GM19324 (cell line): ENCODE measurements around the gene KRTAP4-11.
"Not testable (repeated sequence)": the region's sequence is repeated elsewhere in the genome, so short reads cannot be mapped to it uniquely, and the experiment has no call there.

ENCODE experiments used
- ATAC-seq: cut with Tn5 transposase; IDR thresholded peaks from one replicate; pipeline ENCODE4 v1.9.1; 2021; ENCODE audit warnings: mild to moderate bottlenecking, moderate library complexity; ENCODE audit not compliant: unreplicated experiment, low FRiP score

The KRTAP4-11 gene

DNA sequence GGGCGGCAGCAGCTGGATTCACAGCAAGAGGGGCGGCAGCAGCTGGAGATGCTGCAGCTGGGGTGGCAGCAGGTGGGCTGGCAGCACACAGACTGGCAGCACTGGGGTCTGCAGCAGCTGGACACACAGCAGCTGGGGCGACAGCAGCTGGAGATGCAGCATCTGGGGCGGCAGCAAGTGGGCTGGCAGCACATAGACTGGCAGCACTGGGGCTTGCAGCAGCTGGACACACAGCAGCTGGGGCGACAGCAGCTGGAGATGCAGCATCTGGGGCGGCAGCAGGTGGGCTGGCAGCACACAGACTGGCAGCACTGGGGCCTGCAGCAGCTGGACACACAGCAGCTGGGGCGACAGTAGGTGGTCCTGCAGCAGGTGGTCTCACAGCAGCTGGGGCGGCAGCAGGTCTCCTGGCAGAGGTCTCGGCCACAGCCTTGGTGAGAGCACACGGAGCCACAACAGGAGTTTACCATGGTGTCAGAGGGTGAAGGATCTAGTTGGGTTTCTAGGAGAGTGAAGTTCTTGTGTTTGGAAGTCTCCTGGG lies at the start of gene KRTAP4-11:
KRTAP4-11 (minus strand) TSS at position 528 of the 541 bp plus-strand sequence; CDS start at position 470, 58 bp downstream.
- not testable (repeated sequence) for ATAC-seq

DNA sequence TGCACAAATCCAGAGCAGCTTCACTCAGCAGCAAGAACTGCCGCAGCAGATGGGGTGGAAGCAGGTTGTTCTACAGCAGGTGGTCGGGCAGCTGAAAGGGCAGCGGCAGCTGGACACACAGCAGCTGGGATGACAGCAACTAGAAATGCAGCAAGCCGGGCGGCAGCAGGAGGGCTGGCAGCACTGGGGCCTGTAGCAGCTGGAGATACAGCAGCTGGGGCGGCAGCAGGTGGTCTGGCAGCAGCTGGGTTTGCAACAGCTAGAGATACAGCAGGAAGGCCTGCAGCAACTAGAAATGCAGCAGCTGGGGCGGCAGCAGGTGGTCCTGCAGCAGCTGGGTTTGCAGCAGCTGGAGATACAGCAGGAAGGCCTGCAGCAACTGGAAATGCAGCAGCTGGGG lies 49.4 kb upstream of the KRTAP4-11 start:
- no peak for ATAC-seq

DNA sequence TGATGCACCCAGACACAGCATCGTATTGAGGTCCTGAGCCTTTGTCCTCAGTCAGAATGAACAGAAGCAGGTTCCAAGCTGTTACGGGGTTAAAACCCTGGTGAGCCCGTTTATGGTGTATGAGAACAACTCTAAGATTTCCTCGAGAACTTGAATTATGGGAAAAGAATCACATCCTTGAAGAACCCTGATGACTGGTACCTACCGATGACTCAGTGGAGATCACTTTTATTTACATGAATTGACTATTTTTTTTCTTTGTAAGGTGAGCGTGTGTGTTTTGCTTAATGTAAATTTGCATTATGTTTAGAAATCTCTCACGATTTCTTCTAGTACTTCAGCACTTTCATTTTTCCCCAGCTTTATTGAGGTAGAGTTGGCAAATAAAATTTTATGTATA lies 45.7 kb upstream of the KRTAP4-11 start:
- ATAC-seq = no peak

DNA sequence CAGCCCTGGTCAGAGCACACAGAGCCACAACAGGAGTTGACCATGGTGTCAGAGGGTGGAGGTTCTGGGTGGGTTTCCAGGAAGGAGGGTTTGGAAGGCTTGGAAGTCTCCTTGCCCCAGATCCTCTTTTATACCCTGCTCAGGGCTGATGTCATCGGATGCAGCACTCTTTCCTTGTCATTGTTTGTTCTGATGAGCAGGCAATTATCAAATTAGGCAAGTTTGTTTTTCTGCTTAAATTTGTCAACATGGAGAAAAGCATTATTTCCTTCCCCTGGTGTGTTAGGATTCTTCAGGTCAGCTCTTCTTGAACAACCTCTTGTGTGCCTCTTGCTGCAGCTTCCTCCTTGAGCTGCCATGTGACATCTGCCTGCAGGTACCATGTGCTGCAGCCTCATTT lies 42.5 kb upstream of the KRTAP4-11 start, which contains the start of gene KRTAP4-4:
KRTAP4-4 (minus strand) TSS at position 101 of the 400 bp plus-strand sequence; CDS start at position 44, 57 bp downstream.
- ATAC-seq = no peak

DNA sequence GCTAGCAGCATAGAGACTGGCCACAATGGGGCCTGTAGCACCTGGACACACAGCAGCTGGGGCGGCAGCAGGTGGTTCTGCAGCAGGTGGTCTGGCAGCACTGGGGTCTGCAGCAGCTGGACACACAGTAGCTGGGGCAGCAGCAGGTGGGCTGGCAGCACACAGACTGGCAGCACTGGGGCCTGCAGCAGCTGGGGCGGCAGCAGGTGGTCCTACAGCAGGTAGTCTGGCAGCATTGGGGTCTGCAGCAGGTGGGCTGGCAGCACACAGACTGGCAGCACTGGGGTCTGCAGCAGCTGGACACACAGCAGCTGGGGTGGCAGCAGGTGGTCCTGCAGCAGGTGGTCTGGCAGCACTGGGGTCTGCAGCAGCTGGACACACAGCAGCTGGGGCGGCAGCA lies 42.0 kb upstream of the KRTAP4-11 start:
- ATAC-seq = not testable (repeated sequence)

DNA sequence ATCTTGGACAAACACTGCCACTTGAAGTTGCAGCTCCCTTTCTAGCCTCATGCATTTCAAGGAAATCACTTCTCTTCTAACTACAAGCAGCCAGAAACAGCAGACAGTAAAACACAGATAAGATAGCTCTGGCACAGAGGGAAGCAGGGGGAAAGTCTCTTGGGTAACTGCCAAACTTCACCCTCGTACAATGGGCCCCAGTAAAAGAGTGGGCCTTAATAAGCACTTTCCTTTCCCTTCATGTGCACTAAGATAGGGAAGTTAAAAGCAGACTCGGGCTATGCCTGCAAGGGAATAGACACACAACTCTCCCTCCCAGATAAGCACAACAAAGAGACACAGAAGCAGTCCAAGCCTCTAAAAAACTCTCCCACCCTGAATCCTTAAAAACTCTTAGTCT lies 35.7 kb upstream of the KRTAP4-11 start:
- ATAC-seq = no peak

DNA sequence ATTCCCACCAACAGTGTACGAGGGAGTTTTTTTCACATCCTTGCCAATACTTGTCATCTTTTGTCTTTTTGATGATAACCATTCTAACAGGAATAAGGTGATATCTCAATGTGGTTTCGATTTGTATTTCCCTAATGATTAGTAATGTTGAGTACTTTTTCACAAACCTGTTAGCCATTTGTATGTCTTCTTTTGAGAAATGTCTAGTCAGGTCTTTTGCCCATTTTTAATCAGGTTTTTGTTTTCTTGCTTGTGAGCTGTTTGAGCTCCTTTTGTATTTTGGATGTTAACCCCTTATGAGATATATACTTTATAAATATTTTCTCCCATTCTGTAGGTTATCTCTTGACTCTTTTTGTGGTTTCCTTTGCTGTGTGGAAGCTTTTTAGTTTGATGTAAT lies 33.4 kb upstream of the KRTAP4-11 start:
- ATAC-seq = no peak

DNA sequence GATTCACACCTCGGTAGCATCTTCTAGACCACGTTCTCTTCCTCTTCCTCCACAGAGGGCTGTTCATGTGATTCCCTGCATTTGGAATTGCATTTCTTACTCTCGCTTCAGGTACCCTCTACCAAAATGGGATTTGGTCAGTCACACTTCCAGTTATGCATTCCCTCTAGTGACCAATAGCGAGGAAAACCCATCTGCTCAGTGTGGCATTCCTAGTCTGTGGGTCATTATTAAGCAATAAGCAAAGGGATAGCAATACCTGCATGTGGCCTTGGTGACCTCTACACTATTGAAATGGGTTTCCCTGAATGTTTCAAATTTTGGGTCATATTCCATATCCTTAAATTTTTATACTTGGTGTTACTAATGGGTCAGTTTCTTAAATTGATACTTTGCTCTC lies 31.9 kb upstream of the KRTAP4-11 start:
- ATAC-seq = no peak

DNA sequence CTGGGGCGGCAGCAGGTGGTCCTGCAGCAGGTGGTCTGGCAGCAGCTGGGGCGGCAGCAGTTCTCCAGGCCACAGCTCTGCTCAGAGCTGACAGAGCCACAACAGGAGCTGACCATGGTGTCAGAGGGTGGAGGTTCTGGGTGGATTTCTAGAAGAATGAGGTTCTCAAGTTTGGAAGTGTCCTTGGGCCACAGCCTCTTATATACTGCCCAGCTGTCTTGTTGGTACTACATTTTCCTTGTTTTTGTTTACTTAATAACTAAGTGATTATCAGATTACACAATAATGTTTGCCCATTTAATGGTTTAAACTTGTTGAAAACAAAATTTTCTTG lies 31.4 kb upstream of the KRTAP4-11 start, which contains the start of gene KRTAP4-5:
KRTAP4-5 (minus strand) TSS at position 174 of the 334 bp plus-strand sequence; CDS start at position 116, 58 bp downstream.
- no peak for ATAC-seq

DNA sequence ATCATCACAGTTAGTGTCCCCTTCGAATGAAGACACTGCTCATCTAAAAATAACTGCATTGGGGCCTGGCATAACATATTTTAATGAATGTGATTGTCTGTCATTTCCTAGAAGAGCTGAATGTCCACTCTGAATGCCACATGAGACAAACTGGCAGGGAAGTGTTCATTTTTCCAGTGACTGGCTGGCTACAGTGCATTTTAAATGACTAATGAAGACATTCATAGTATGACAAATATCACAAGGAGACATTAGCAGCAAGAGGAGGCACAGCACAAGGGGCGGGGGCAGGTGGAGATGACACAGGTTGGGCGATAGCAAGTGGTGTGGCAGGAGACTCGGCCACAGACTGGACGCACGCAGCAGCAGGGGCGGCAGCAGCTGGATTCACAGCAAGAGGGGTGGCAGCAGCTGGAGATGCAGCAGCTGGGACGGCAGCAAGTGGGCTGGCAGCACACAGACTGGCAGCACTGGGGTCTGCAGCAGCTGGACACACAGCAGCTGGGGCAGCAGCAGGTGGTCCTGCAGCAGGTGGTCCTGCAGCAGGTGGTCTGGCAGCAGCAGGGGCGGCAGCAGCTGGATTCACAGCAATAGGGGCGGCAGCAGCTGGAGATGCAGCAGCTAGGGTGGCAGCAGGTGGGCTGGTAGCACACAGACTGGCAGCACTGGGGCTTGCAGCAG lies 30.9 kb upstream of the KRTAP4-11 start:
- ATAC-seq = not testable (repeated sequence)

DNA sequence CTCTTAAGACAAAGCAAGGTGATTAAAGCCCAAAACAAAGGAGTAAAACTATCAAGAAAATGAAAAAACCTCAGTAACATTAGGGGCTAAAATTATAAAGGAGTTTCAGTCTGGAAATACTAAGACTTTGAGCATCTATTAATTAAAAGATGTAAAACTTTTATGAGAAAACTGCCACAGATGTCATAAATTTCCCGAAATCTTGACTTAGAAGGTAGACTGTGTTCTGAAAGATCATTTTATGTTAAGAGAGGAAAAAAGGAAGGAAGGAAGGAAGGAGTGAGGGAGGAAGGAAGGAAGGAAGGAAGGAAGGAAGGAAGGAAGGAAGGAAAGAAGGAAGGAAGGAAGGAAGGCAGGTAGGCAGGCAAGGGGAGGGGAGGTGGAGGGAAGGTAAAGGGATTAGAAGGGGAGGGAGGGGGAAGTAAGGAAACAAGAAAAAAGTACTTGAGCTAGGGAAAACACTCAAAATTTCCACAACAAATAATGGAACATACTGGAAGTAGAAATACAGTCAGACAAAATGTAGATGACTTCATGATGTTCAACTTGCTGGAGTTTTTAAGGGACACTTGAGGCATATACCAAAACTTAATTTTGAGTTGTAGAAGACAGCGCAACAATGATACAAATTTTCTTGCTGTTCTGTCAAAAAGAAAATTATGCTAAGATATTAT lies 29.5 kb upstream of the KRTAP4-11 start:
- no peak for ATAC-seq

DNA sequence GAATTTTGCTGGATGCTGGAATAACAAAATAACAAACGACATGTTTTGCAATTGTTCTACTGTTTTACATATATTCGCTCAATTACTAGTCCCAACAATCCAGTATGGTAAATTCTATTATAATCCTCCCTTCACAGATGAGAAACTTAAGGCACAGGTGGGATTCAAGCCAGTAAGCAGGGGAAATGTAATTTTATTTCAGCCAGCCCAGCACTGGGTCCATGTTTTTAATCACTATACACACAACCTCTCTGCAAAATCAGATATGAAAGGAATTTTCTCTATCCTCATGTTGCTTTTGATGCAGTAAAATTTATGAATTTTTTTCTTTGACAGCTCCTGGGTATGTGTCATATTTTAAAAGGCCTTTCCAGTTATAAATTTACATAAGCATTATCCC lies 27.1 kb upstream of the KRTAP4-11 start:
- ATAC-seq = no peak

DNA sequence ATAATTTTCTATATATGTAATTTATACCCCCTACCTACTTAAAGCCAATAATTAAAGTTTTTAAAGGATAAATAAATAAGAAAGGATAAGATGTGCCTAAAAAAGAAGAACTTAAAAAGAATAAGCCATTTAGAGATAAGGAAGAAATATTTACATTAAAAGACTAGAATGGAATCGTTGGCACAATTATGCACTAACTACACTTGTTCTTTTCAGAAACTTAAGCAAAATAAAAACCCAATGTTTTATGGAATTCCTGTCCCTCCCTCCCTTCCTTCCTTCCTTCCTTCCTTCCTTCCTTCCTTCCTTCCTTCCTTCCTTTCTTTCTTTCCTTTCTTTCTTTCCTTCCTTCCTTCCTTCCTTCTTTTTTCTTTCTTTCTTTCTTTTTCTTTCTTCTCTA lies 26.7 kb upstream of the KRTAP4-11 start:
- ATAC-seq = no peak

DNA sequence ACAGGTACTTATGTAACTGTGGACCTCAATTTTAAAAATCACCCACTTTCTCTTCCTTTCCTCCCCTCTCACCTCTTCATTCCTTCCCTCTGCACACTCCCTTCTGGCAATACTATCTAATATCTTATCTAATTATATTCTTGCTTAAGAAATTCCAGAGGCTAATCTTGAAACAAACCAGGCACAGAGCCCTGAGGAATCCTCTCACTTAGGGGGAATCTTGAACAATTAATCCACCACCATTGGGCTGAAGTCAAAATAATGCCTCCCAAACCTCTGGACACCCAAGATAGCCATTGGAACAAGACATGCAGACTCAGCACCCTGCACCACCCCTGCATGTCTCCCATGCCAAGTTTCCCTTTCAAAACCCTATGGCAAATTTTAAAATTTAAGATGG lies 23.2 kb upstream of the KRTAP4-11 start:
- no peak for ATAC-seq

DNA sequence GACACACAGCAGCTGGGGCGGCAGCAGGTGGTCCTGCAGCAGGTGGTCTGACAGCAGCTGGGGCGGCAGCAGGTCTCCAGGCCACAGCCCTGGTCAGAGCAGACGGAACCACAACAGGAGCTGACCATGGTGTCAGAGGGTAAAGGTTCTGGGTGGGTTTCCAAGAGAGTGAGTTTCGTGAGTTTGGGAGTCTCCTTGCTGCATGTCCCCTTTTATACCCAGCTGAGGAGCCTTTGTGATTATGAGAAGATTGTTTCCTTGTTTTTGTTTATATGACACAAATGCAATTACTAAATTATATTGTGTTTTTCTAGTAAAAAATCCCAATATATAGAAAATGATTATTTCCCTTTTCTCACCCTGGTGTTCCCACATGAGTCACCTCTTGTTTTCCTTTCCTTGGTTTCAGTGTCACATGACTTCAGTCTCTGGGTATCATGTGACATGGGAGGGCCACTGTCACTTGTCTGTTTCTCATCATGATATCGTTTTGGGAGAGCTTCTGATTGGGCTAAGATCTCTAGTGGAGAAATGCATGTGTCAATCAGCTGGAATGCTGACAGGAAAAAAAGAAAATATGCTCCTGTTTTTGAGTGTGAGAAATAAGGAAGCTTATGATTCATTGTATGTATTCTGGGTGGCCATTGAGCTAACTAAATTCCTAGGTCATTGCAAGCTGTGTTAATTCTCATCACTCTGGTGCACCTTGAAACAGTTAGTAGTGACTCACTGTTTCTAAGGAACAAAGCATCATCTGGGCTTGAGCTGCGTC lies 22.4 kb upstream of the KRTAP4-11 start, which contains the start of gene KRTAP4-6:
KRTAP4-6 (minus strand) TSS at position 185 of the 772 bp plus-strand sequence; CDS start at position 128, 57 bp downstream.
- ATAC-seq = no peak

DNA sequence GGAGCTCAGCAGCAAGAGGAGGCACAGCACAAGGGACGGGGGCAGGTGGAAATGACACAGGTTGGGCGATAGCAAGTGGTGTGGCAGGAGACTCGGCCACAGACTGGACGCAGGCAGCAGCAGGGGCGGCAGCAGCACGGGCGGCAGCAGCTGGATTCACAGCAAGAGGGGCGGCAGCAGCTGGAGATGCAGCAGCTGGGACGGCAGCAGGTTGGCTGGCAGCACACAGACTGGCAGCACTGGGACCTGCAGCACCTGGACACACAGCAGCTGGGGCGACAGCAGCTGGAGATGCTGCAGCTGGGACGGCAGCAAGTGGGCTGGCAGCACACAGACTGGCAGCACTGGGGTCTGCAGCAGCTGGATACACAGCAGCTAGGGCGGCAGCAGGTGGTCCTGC lies 21.7 kb upstream of the KRTAP4-11 start:
- not testable (repeated sequence) for ATAC-seq

DNA sequence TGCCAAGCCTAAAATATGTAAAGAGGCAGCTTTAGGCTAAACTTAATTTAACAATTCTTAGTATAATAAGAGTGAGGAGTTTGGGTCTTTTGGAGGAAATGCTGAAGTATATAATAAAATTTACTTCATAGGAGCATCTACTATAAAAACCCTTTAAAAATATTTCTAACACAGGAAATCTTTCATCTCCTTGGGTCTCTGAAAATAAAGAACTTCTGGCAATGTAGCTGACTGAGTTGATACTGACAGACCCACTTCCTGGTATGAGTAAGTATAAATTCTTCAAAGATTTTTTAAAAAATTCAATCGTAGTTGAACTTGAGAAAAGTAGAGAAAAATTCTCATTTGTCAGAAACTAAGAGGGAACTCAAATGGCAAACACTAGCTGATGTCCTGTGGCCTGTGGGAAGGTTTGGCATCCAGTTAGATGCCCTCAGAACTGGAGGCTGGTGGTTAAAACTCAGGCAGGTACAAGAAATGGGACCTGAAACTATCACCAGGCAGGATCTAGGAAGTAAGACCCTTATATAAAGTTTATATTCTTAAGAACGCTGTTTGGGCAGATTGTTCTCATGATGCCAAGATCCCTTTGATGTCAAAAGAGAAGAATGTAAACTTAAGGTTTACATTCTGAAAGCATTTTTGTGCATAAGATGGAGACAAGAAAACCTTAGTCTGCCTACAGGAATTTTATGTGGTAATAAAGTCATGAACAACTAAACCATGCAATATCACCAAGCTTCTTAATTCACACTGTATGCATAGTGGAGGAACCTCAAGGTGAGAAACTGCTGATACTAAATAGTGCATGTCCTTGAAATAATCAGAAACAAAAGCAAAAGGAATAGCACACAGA lies 15.9 kb upstream of the KRTAP4-11 start:
- no peak for ATAC-seq

DNA sequence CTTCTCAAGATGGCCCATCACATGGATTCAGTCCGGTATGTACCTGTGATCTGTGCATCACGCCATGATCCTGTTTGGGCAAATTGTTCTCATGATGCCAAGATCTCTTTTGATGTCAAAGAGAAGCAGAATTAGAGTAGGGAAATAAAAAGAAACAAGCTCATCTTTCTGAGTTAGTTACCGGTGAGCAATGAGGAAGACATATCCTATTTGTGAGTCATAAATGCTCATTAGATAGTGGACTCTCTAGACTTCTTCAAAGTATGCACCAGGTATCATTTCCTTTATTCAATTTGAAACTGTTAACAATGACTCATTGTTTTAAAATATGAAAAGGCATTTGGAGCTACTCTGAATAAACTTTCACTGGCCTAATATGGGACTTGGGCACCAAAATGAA lies 13.8 kb upstream of the KRTAP4-11 start:
- ATAC-seq = no peak

DNA sequence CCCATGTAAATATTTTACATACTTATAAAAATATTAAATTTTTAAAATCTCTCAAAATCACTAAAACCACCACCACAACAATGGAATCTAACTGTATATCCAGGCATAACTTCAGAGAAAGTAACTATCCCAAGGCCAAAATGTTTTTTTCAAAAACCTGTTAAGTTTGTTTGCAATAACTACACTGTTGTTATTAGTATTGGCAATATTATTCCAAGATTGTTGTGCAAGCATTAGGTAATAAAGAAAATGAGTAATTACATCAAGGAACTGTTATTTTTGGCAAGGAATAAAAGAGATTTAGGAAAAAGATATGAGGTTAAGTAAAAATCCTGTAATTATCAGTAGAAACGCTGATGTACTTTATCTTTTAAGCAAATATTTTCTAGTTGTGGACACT lies 9.2 kb upstream of the KRTAP4-11 start:
- no peak for ATAC-seq

DNA sequence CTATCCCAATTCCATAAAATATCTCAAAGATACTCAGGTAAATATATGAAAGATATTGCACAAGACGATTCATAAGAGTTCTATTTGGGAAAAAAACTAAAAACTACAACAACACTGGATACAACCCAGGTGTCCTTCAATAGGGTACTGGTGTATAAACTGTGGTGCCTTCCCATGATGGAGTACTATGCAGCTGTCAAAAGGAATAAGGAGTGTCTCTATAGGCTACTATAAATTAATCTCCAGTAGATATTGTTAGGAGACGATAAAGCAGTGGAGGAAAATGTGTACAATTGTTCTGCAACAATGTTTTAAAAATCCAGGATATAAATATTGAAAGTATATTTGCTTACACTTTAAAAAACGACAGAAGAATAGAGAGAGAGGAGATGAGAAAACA lies 8.2 kb upstream of the KRTAP4-11 start:
- no peak for ATAC-seq
